Colonic mucosa (tissue), 4 donors: Measurements from ENCODE around the gene GNAO1. TPM values are rescaled to one million over a fixed set of nuclear protein-coding genes. Genes with fewer than 3 reads are reported as not detected.

Experiments
- DNase-seq: peaks from one replicate; pipeline ENCODE4 v3.0.0-alpha.2; 2020
- H3K27ac ChIP-seq: fragments of 200-600 bp; one replicate; pipeline ENCODE4 v1.8.0; 2021
- H3K27me3 ChIP-seq: fragments of 200-600 bp; one replicate; pipeline ENCODE4 v1.8.0; 2021
- H3K36me3 ChIP-seq: fragments of 200-600 bp; one replicate; pipeline ENCODE4 v1.8.0; 2021
- H3K4me1 ChIP-seq: fragments of 200-600 bp; one replicate; pipeline ENCODE4 v1.8.0; 2021; ENCODE audit warnings: mild to moderate bottlenecking
- H3K4me3 ChIP-seq: fragments of 200-600 bp; one replicate; pipeline ENCODE4 v1.8.0; 2021
- H3K9ac ChIP-seq, 2 donors: one replicate each; pipeline ENCODE4 v1.7.0; 2013; ENCODE audit warnings: control low read depth in 2 of 2, low read depth in 2 of 2, low read length in 2 of 2
- H3K9me3 ChIP-seq: fragments of 200-600 bp; one replicate; pipeline ENCODE4 v1.8.0; 2021
- CTCF ChIP-seq: fragments of 200-600 bp; IDR thresholded peaks from one replicate; pipeline ENCODE4 v1.8.0; 2022; ENCODE audit warnings: antibody characterized with exemption, mild to moderate bottlenecking
- intact Hi-C: fragments of 100-400 bp; cut with DNase I; formaldehyde crosslinking; loops from one replicate; pipeline ENCODE4 v1.14.1; 2022
- total RNA-seq, 2 donors: library from RNA; stranded (reverse); fragmentation: NEBNext Ultra II Directional in 1 of 2; extraction: Animal tissue kit (Norgen Biotek cat#: 25700) in 1 of 2; gene quantifications; one replicate each; pipeline ENCODE4 v1.2.1, GENCODE V29; 2021
- donor health status: healthy.
- donor health status: DM: no; HTN: no; CAD: no.
- donor health status: DM: no; HTN: no; CAD: no.

Gene GNAO1
- total RNA-seq, 2 donors from 2014 or later: 1.7 to 10.8 TPM

- no peak for TF ChIP-seq CTCF
- Histone ChIP-seq H3K4me1 (no peaks in the 10 kb centered on the region), H3K36me3 (no peaks in the 10 kb centered on the region), H3K27me3 (no peaks in the 10 kb centered on the region), H3K27ac (no peak overlapping the region), H3K4me3 (no peak overlapping the region), H3K9ac (no peak overlapping the region), H3K9me3 (no peaks in the 10 kb centered on the region)
- no peak for DNase-seq
- intact Hi-C loops: no loop called here
Measured at GRCh38 chr16:56265746-56266145, 74.5 kb downstream of the GNAO1 start.

- Histone ChIP-seq H3K27ac (no peak overlapping the region), H3K9ac (no peak overlapping the region), H3K9me3 (no peaks in the 10 kb centered on the region), H3K27me3 (no peaks in the 10 kb centered on the region), H3K4me1 (no peaks in the 10 kb centered on the region), H3K4me3 (no peak overlapping the region), H3K36me3 (no peaks in the 10 kb centered on the region)
- DNase-seq: no peak
- intact Hi-C loops: no loop called here
- no peak for TF ChIP-seq CTCF
Measured at GRCh38 chr16:56266641-56267607, 75.6 kb downstream of the GNAO1 start.

- Histone ChIP-seq H3K4me3 (no peak overlapping the region), H3K9ac (no peak overlapping the region), H3K36me3 (no peaks in the 10 kb centered on the region), H3K27me3 (no peaks in the 10 kb centered on the region), H3K9me3 (no peaks in the 10 kb centered on the region), H3K4me1 (no peaks in the 10 kb centered on the region), H3K27ac (no peak overlapping the region)
- DNase-seq: no peak
- intact Hi-C loops: no loop called here
- TF ChIP-seq CTCF: no peak
Measured at GRCh38 chr16:56267888-56268287, 76.6 kb downstream of the GNAO1 start.

GRCh38 chr16:56268799-56269198, 77.5 kb downstream of the GNAO1 start:
- peak overlapping the region; percentile 4 for H3K27ac ChIP-seq
- H3K4me1 ChIP-seq: no peaks in the 10 kb centered on the region
- no peak overlapping the region for H3K4me3 ChIP-seq
- no peak for DNase-seq
- no peaks in the 10 kb centered on the region for H3K36me3 ChIP-seq
- H3K9ac ChIP-seq: peak overlapping the region in 1 of 2 donors; percentile 43
- no peaks in the 10 kb centered on the region for H3K27me3 ChIP-seq
- no peak for TF ChIP-seq CTCF
- intact Hi-C loops: no loop called here
- H3K9me3 ChIP-seq: no peaks in the 10 kb centered on the region

- Histone ChIP-seq H3K9me3 (no peaks in the 10 kb centered on the region), H3K4me1 (no peaks in the 10 kb centered on the region), H3K27me3 (no peaks in the 10 kb centered on the region), H3K4me3 (no peak overlapping the region), H3K9ac (no peak overlapping the region), H3K36me3 (no peaks in the 10 kb centered on the region), H3K27ac (peak overlapping the region; percentile 4)
- intact Hi-C loops: no loop called here
- no peak for DNase-seq
- no peak for TF ChIP-seq CTCF
Measured at GRCh38 chr16:56269281-56269680, 78.0 kb downstream of the GNAO1 start.
